HG02623 (cell line): ENCODE results near the gene ZBTB47.

ENCODE experiments used
- ATAC-seq: cut with Tn5 transposase; IDR thresholded peaks from one replicate; pipeline ENCODE4 v1.9.1; 2021; ENCODE audit warnings: moderate library complexity; ENCODE audit not compliant: unreplicated experiment

Gene ZBTB47

GRCh38 chr3:42684632-42685362, 31.3 kb downstream of the ZBTB47 start:
- ATAC-seq, result no peak

DNA sequence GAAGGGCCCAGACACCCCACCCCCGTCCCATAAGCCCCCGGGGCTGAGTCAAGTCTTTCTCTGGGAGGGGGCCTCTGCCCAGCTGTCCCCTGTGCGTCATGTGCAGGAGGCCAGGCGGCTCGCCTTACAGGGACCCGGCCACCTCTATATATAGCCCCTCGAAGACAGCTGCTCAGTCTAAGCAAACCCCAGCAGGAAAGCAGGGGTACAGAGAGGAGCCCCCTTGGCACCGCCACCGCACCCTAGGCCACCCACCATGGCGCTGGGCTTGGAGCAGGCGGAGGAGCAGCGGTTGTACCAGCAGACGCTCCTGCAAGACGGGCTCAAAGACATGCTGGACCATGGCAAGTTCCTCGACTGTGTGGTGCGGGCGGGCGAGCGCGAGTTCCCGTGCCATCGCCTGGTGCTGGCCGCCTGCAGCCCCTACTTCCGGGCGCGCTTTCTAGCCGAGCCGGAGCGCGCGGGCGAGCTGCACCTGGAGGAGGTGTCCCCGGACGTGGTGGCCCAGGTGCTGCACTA, 31.9 kb downstream of the ZBTB47 start, which contains the start of gene KLHL40:
Gene KLHL40, plus strand, starts transcription at position 175 of the 519 bp plus-strand sequence. Its CDS starts 82 bp downstream, at position 257.
- ATAC-seq, result no peak

DNA sequence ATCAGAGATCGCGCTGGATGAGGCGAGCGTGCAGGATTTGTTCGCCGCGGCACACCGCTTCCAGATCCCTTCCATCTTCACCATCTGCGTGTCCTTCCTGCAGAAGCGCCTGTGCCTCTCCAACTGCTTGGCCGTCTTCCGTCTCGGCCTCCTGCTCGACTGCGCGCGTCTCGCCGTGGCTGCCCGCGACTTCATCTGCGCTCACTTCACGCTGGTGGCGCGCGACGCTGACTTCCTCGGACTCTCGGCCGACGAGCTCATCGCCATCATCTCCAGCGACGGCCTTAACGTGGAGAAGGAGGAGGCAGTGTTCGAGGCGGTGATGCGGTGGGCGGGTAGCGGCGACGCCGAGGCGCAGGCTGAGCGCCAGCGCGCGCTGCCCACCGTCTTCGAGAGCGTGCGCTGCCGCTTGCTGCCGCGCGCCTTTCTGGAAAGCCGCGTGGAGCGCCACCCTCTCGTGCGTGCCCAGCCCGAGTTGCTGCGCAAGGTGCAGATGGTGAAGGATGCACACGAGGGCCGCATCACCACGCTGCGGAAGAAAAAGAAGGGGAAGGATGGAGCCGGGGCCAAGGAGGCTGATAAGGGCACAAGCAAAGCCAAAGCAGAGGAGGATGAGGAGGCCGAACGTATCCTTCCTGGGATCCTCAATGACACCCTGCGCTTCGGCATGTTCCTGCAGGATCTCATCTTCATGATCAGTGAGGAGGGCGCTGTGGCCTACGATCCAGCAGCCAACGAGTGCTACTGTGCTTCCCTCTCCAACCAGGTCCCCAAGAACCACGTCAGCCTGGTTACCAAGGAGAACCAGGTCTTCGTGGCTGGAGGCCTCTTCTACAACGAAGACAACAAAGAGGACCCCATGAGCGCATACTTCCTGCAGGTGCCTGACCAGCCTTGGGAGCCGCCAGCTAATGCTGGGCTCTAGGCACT, 32.7 kb downstream of the ZBTB47 start:
- ATAC-seq, result no peak

DNA sequence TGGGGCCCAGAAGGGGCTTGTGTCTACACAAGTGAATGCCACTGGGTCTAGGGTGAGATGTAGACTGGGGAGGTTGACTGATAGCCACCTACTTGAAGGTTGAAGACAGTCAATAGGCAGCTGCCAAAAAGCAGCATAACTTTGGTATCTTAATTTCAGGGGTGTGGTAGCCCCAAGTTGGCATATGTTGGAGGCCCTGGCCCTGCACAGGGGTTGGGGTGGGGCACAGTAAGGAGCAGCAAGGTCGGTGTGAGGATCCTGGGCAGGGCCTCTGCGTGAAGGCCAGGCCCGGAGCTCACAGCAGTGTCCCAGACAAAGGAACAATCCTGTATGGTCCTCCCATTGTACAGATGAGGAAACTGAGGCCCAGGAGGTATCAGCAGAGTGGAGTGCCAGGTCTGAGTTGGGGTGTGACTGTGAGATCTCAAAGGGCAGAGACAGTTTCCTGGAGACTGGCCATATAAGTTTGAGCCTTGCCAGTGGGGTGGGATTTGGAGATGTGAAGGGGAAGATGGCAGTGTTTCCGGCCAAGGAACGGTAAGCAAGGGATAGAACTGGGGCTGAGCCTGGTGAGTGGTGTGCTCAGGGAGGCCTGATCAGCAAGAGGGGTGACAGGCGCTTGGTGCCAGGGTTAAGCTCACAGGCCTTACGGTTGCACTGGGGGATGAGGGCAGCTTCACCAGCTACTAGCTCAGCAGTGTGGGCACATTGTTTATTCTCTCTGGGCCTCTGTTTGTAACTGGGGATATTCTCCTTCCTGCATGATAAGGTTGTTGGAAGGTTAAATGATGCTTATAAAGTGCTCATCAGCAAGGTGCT, 33.5 kb downstream of the ZBTB47 start:
- ATAC-seq, result no peak

DNA sequence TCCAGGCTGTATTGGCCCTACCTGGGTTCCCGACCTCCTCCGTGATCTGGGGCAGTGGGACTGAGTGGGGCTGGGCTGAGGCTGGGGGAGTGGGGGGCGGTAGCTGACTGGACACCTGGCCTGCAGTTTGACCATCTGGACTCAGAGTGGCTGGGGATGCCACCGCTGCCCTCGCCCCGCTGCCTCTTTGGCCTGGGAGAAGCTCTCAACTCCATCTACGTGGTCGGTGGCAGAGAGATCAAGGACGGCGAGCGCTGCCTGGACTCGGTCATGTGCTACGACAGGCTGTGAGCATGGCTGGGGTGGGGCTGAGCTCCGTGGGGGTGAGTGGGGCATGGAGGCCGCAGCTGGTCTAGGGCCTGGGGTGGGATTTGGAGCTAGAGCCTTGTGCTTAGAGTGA, 34.5 kb downstream of the ZBTB47 start:
- ATAC-seq, result no peak

DNA sequence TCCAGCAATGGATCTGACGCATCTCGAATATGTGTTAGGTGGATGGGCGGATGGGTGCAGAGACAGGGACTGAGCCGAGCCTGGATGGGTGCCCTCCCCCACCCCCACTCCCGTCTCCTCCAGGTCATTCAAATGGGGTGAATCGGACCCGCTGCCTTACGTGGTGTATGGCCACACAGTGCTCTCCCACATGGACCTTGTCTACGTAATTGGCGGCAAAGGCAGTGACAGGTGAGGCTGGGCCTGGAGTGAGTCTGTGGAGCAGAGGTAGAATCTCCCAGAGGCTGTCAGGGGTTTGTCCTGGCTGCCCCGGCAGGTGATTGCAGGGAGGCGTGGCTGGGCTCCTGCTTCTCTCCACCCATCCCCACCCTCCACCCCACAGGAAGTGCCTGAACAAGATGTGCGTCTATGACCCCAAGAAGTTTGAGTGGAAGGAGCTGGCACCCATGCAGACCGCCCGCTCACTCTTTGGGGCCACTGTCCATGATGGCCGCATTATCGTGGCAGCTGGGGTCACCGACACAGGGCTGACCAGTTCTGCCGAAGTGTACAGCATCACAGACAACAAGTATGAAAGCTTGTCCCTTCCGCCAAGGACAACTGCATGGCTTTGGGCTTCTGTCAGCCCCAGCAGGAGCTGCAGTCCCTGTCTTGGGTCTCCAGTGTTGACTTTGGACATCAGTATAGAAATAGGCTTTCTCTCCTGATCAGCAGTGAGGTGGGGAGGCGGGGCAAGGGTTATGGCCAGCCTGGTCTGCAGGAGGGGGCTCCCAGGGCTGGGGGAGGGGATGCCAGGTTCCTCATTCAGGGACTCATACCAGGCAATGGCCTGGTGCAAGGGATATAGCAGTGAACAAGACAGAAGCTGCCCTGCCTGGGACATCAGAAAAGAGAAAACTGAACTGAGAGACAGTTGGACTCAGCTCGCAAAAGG, 35.3 kb downstream of the ZBTB47 start:
- ATAC-seq, result no peak

- ATAC-seq, result no peak
These were observed 36.0 kb downstream of the ZBTB47 start for GRCh38 chr3:42689421-42690014.

DNA sequence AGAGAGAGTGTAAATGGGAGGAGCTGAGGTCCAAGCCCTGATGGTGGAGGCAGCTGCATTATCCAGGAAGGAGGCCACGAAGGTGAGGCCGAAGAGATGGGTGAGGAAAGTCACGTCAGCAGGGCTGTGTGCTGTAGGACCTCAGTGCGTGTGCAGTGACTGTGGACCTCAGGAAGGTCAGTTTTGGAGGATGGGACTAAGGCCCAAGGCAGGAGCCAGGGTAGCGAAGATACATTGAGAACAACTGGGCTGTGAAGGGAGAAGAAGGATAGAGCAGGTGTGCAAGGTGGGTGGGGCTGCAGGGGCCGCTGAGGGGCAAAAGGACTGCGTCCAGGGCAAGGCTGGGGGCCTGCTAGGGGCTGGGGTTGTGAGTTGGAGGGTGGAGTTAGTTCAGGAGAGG, 36.7 kb downstream of the ZBTB47 start:
- no peak for ATAC-seq

- no peak for ATAC-seq
These were observed 37.5 kb downstream of the ZBTB47 start for GRCh38 chr3:42690766-42691680.

DNA sequence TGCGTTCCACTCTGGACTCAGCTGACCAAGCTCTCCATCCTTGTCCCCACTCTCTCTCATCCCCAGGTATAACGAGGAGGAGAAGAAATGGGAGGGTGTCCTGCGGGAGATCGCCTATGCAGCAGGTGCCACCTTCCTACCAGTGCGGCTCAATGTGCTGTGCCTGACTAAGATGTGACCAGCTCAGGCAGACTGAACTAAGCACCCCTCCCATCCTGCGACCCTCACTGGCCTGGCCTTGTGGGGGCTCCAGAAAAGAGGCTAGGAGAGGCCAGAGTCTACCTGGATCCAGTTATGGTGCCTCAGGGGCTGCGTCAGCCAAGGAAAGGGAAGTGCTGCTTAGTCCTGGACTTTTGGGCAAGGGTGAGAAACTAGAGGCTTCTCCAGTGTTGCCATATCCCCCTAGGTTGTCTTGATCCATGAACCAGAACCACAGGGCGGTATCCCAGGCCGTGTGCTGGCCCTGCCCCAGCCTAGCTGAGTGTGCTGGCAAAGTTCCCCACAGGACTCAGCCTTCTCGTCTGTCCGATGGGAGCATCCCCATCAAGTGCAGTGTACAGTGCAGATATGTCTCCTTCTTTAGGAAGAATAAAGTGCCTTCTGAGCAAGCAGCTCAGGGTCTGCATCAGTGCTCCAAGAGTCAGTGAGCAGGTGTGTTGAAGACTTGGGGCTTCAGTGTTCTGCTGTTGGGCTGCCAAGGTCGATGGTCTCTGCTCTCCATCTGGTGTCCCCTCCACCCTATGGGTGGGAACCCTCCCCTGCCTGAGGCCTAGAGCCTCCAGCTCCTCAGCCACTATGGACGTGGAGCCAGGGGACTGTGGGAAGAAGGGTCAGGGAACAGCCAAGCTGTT, 38.5 kb downstream of the ZBTB47 start:
- ATAC-seq, result no peak

- no peak for ATAC-seq
These were observed 39.4 kb downstream of the ZBTB47 start for GRCh38 chr3:42692667-42693529.

DNA sequence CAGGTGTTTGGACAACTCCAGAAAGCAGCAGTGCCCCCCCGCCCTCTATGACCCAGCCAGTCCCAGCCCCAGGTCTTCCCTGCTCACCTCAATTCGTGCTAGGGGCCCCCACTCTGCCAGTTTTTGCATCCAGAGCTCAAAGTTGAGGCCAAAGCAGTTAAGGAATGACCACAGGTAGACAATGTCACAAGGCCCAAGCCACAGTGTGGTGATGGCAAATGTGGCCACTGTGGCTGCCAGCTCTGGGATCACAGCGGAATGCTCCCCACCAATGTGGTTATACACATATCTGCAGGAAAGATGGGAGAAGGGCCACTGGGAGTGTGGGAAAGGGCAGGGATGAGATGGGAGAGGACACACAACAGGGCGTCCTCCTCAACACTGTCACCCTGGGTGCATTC, 40.0 kb downstream of the ZBTB47 start:
- no peak for ATAC-seq

- ATAC-seq, result no peak
These were observed 40.9 kb downstream of the ZBTB47 start for GRCh38 chr3:42694366-42694765.

- ATAC-seq, result no peak
These were observed 43.1 kb downstream of the ZBTB47 start for GRCh38 chr3:42696356-42697288.

GRCh38 chr3:42697289-42698051, 44.0 kb downstream of the ZBTB47 start:
- ATAC-seq, result no peak
